H1 (cell line): ENCODE measurements around the gene FAM120A. TPM values are rescaled to one million over a fixed set of nuclear protein-coding genes. Genes with fewer than 3 reads are reported as not detected.

Experiments
- CTCF ChIA-PET: fragments of 300-600 bp; sonication (Branson Sonifier 250); formaldehyde crosslinking; loops from one replicate; lab custom pipeline; 2021; ENCODE audit not compliant: partially characterized antibody; lab: Charles Lee
- POLR2A ChIA-PET: fragments of 300-600 bp; sonication (Branson Sonifier 250); formaldehyde crosslinking; loops from one replicate; lab custom pipeline; 2021; ENCODE audit warnings: inconsistent platforms; ENCODE audit not compliant: partially characterized antibody; lab: Charles Lee
- DNase-seq, 2 experiments: peaks; one replicate each; pipeline versions ENCODE4 v3.0.0 to v3.0.0-alpha.2; 2010 to 2022; ENCODE audit warnings: low spot score in 2 of 2, low read depth in 1 of 2, mixed read lengths in 1 of 2
- FAIRE-seq: peaks from 2 replicates; lab custom pipeline; 2011; peaks lifted over from hg19 to GRCh38; lab: Jason Lieb, UNC
- H2AFZ ChIP-seq: 2 replicates; pipeline ENCODE4 v1.8.1; 2012; ENCODE audit warnings: low read length, inconsistent platforms
- H2AK5ac ChIP-seq: 2 replicates; pipeline ENCODE4 v1.6.1; 2013; ENCODE audit warnings: low read depth, low read length
- H2BK120ac ChIP-seq: replicated peaks from 2 replicates; pipeline ENCODE3; 2013; ENCODE audit warnings: low read depth, low read length, inconsistent platforms
- H2BK12ac ChIP-seq: 2 replicates; pipeline ENCODE4 v1.6.1; 2013; ENCODE audit warnings: low read depth, low read length
- H2BK15ac ChIP-seq: 2 replicates; pipeline ENCODE4 v1.6.1; 2013; ENCODE audit warnings: low read length
- H2BK20ac ChIP-seq: 2 replicates; pipeline ENCODE4 v1.6.1; 2013; ENCODE audit warnings: low read length
- H2BK5ac ChIP-seq: 2 replicates; pipeline ENCODE4 v1.6.1; 2013; ENCODE audit warnings: low read depth, low read length
- H3K14ac ChIP-seq: 2 replicates; pipeline ENCODE4 v1.6.1; 2013; ENCODE audit warnings: inconsistent platforms; ENCODE audit not compliant: insufficient read length
- H3K18ac ChIP-seq: 2 replicates; pipeline ENCODE4 v1.6.1; 2013; ENCODE audit warnings: low read length; ENCODE audit errors: extremely low read depth
- H3K23ac ChIP-seq: 2 replicates; pipeline ENCODE4 v1.6.1; 2013; ENCODE audit warnings: inconsistent platforms; ENCODE audit not compliant: insufficient read length
- H3K23me2 ChIP-seq: 2 replicates; pipeline ENCODE4 v1.6.1; 2013; ENCODE audit warnings: low read depth, low read length
- H3K27ac ChIP-seq: 2 replicates; pipeline ENCODE4 v1.6.1; 2011; ENCODE audit warnings: low read depth, low read length, inconsistent platforms
- H3K27me3 ChIP-seq, 4 experiments: replicated peaks in 1 of 4; 1 replicate in 1 of 4; 2 replicates in 3 of 4; pipeline versions ENCODE4 v1.6.1 to v1.8.1; 2011 to 2013; ENCODE audit warnings: low read length in 3 of 4, mild to moderate bottlenecking in 3 of 4, inconsistent platforms in 2 of 4, mixed read lengths in 2 of 4, moderate library complexity in 1 of 4; ENCODE audit not compliant: control insufficient read depth in 3 of 4, insufficient read depth in 3 of 4; ENCODE audit errors: extremely low read depth in 1 of 4
- H3K36me3 ChIP-seq, 4 experiments: 2 replicates each; pipeline versions ENCODE4 v1.6.1 to v1.8.1; 2011 to 2013; ENCODE audit warnings: mild to moderate bottlenecking in 4 of 4, low read length in 3 of 4, moderate library complexity in 2 of 4, control low read depth in 1 of 4, inconsistent platforms in 1 of 4; ENCODE audit not compliant: insufficient read depth in 4 of 4, control insufficient read depth in 2 of 4
- H3K4ac ChIP-seq: replicated peaks from 2 replicates; pipeline ENCODE3; 2013; ENCODE audit warnings: low read length, low read depth, mixed read lengths, inconsistent platforms; ENCODE audit not compliant: insufficient read length
- H3K4me1 ChIP-seq, 4 experiments: replicated peaks in 1 of 4; 1 replicate in 1 of 4; 2 replicates in 3 of 4; pipeline versions ENCODE4 v1.6.1 to v1.8.1; 2011 to 2013; ENCODE audit warnings: low read length in 3 of 4, inconsistent platforms in 2 of 4, mixed read lengths in 1 of 4; ENCODE audit not compliant: insufficient read depth in 4 of 4, control insufficient read depth in 3 of 4
- H3K4me2 ChIP-seq, 2 experiments: 2 replicates each; pipeline versions ENCODE4 v1.6.1 to v1.8.1; 2011 to 2013; ENCODE audit warnings: low read depth in 2 of 2, low read length in 2 of 2, control low read depth in 1 of 2, inconsistent platforms in 1 of 2, mild to moderate bottlenecking in 1 of 2; ENCODE audit not compliant: insufficient read depth in 1 of 2
- H3K4me3 ChIP-seq, 4 experiments: fragments of 200-600, 300-600 bp in 1 of 4; sonication (generic), shearing (Covaris generic), sonication (Bioruptor Twin) in 1 of 4; 2 replicates each; pipeline versions ENCODE4 v1.5.1 to v1.8.1; 2011 to 2016; ENCODE audit warnings: low read length in 4 of 4, low read depth in 3 of 4, control low read depth in 2 of 4, inconsistent platforms in 2 of 4, mild to moderate bottlenecking in 2 of 4, mixed read lengths in 1 of 4, moderate library complexity in 1 of 4; ENCODE audit not compliant: insufficient read depth in 2 of 4; ENCODE audit errors: extremely low read depth in 1 of 4
- H3K56ac ChIP-seq: replicated peaks from 2 replicates; pipeline ENCODE3; 2013; ENCODE audit warnings: low read depth, mild to moderate bottlenecking, mixed read lengths, low read length, inconsistent platforms; ENCODE audit not compliant: insufficient read length
- H3K79me1 ChIP-seq: 2 replicates; pipeline ENCODE4 v1.6.1; 2013; ENCODE audit warnings: low read depth, low read length, control low read depth
- H3K79me2 ChIP-seq, 2 experiments: 2 replicates each; pipeline versions ENCODE4 v1.6.1 to v1.8.1; 2012 to 2013; ENCODE audit warnings: low read length in 2 of 2, mild to moderate bottlenecking in 2 of 2, inconsistent platforms in 1 of 2; ENCODE audit not compliant: insufficient read depth in 2 of 2, control insufficient read depth in 1 of 2
- H3K9ac ChIP-seq, 4 experiments: replicated peaks in 1 of 4; 1 replicate in 1 of 4; 2 replicates in 3 of 4; pipeline versions ENCODE4 v1.6.1 to v1.8.1; 2011 to 2013; ENCODE audit warnings: low read depth in 3 of 4, low read length in 3 of 4, control low read depth in 2 of 4, mild to moderate bottlenecking in 2 of 4, moderate library complexity in 2 of 4, inconsistent platforms in 1 of 4; ENCODE audit errors: extremely low read depth in 1 of 4
- H3K9me3 ChIP-seq, 2 experiments: 2 replicates each; pipeline versions ENCODE4 v1.6.1 to v1.8.1; 2012 to 2013; ENCODE audit warnings: mild to moderate bottlenecking in 2 of 2, moderate library complexity in 2 of 2, control low read depth in 1 of 2, inconsistent platforms in 1 of 2, low read depth in 1 of 2, low read length in 1 of 2, mixed read lengths in 1 of 2; ENCODE audit not compliant: insufficient read depth in 2 of 2
- H4K20me1 ChIP-seq, 2 experiments: replicated peaks in 1 of 2; 2 replicates each; pipeline versions ENCODE3 to v1.8.1; 2011 to 2013; ENCODE audit warnings: inconsistent platforms in 2 of 2, low read length in 2 of 2, mild to moderate bottlenecking in 1 of 2; ENCODE audit not compliant: insufficient read depth in 2 of 2, control insufficient read depth in 1 of 2
- H4K5ac ChIP-seq: 2 replicates; pipeline ENCODE4 v1.6.1; 2013; ENCODE audit warnings: low read length, low read depth, mixed read lengths, inconsistent platforms; ENCODE audit not compliant: insufficient read length
- H4K8ac ChIP-seq: 2 replicates; pipeline ENCODE4 v1.8.0; 2013; ENCODE audit warnings: mild to moderate bottlenecking, moderate library complexity, low read length, inconsistent platforms; ENCODE audit not compliant: insufficient read depth; ENCODE audit errors: extremely low read depth
- H4K91ac ChIP-seq: replicated peaks from 2 replicates; pipeline ENCODE3; 2013; ENCODE audit warnings: low read length, mixed read lengths, inconsistent platforms; ENCODE audit not compliant: insufficient read length
- BRCA1 ChIP-seq: IDR thresholded peaks from 2 replicates; pipeline ENCODE4 v1.6.1; 2012; ENCODE audit warnings: low read depth, low read length, improper control_type of control experiment
- CBX5 ChIP-seq: fragments of 300-800, 300-1000 bp; sonication (generic); IDR thresholded peaks from 2 replicates; pipeline ENCODE4 v1.7.1; 2016; ENCODE audit warnings: antibody characterized with exemption, low read length, low read depth
- CEBPB ChIP-seq: IDR thresholded peaks from 2 replicates; pipeline ENCODE4 v1.6.1; 2012; ENCODE audit warnings: low read depth, low read length
- CTBP2 ChIP-seq: IDR thresholded peaks from 2 replicates; pipeline ENCODE4 v1.7.0; 2011; ENCODE audit warnings: borderline replicate concordance, mild to moderate bottlenecking, moderate library complexity, mixed read lengths, low read length; ENCODE audit not compliant: insufficient read depth, insufficient read length
- JUND ChIP-seq: IDR thresholded peaks from 2 replicates; pipeline ENCODE4 v1.6.1; 2011; ENCODE audit warnings: mild to moderate bottlenecking, improper control_type of control experiment, low read length
- NRF1 ChIP-seq: IDR thresholded peaks from 2 replicates; pipeline ENCODE4 v1.6.1; 2011; ENCODE audit warnings: mild to moderate bottlenecking, low read depth, low read length, improper control_type of control experiment
- PHF8 ChIP-seq: fragments of 200-600 bp; sonication (generic); conservative IDR thresholded peaks from 2 replicates; pipeline ENCODE4 v1.7.1; 2012; ENCODE audit warnings: low read depth, mild to moderate bottlenecking, inconsistent platforms, low read length, moderate library complexity
- RNF2 ChIP-seq: fragments of 200-900, 300-1000 bp; sonication (generic); IDR thresholded peaks from 2 replicates; pipeline ENCODE4 v1.7.1; 2016; ENCODE audit warnings: borderline replicate concordance, low read depth, mild to moderate bottlenecking, antibody characterized with exemption, low read length; ENCODE audit not compliant: poor library complexity, severe bottlenecking; ENCODE audit errors: missing control alignments
- WGBS, 2 experiments: shearing (Covaris generic) in 1 of 2; methylation state at CpG; one replicate each; pipeline versions ENCODE4 v1.1.6 to v1.1.7; 2013 to 2015; ENCODE audit warnings: low lambda C conversion rate in 2 of 2, mixed read lengths in 2 of 2, inconsistent platforms in 1 of 2, low coverage in 1 of 2, missing lambda C conversion rate in 1 of 2; ENCODE audit not compliant: insufficient replicate concordance in 2 of 2, insufficient coverage in 1 of 2, insufficient read length in 1 of 2; ENCODE audit errors: extremely low coverage in 1 of 2, missing lambda C conversion rate in 1 of 2; 5-methylcytosine and 5-hydroxymethylcytosine counted together
- polyA plus RNA-seq, 7 experiments: library from polyadenylated mRNA; depleted of rRNA in 3 of 7; stranded (reverse) in 5 of 7; unstranded in 2 of 7; fragments of >200 nt in 5 of 7; fragments of 200-250 nt in 2 of 7; gene quantifications; 1 replicate in 5 of 7; 2 replicates in 1 of 7; 4 replicates in 1 of 7; pipeline versions ENCODE4 v1.2.1 to v1.2.3, GENCODE V29; 2011 to 2013; ENCODE audit warnings: missing spikeins in 2 of 7, mixed read lengths in 2 of 7
- total RNA-seq: library from RNA; stranded (reverse); fragmentation: NEBNext Ultra II Directional; extraction: Animal tissue kit (Norgen Biotek cat#: 25700); gene quantifications from 2 replicates; pipeline ENCODE4 v1.2.1, GENCODE V29; 2021

The FAM120A gene
- total and polyA plus RNA-seq, 2 of the 8 experiments (the other 6 are each of a cell fraction or from before 2014, with no cell fraction given), result 24.9 to 54.7 TPM

DNA sequence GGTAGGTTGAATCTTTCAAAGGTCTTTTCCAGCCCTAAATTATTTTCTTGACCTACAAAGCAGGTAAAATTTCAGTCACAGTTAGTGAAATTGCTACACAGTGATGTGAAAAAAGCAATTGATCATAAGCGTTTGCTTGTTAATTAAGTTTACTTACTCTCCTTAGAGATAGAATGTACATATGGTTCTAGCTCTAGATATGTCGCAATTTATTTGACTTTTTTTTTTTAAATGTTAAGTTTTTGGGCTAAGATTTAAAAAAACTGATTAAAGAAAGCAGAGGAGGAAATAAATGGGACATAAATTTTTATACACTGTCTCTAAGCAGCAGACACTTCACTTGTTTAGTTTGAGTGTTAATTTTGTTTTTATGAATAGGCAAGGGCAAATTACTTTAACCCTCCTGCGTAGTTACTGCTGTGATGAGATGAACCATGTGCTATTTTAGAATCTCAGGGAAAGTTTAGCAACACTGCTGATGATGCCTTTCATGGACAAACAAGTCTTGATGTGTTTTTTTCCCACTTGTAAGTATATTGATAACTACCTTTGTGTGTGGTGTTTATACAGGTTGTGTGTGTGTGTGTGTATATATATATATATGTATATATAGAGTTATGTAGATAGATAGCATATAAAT, 40.2 kb downstream of the FAM120A start:
- ChIA-PET POLR2A (no interaction called here), CTCF (interaction anchor here (1.3 to 2.2 kb wide), 2 partner anchors 10 to 17 kb away, joined by 3 to 5 read pairs; no protein-coding TSS in a partner anchor)
- Histone ChIP-seq H3K27me3 (no peaks in the 10 kb centered on the region), H4K91ac (no peak overlapping the region), H3K4me3 (no peak overlapping the region), H2AK5ac (no peak overlapping the region), H3K56ac (no peak overlapping the region), H3K9me3 (no peaks in the 10 kb centered on the region), H3K36me3 (peaks cover 0 to 9% (median 5%) of the 10 kb centered on the region in 4 experiments; a peak in 6 of 8 replicates), H3K14ac (no peak overlapping the region), H3K4me2 (no peak overlapping the region), H3K18ac (no peak overlapping the region), H2BK15ac (no peak overlapping the region), H3K79me2 (peaks cover 0 to 27% of the 10 kb centered on the region in 2 experiments; a peak in 2 of 4 replicates), H3K79me1 (peaks cover 10% of the 10 kb centered on the region), H2BK120ac (no peak overlapping the region), H2BK20ac (no peak overlapping the region), H2AFZ (no peak overlapping the region), H3K9ac (no peak overlapping the region), H3K4me1 (no peaks in the 10 kb centered on the region), H4K5ac (no peak overlapping the region), H3K27ac (no peak overlapping the region), H4K20me1 (peaks cover 3 to 6% of the 10 kb centered on the region in 2 experiments), H4K8ac (no peak overlapping the region), H3K23ac (no peak overlapping the region), H3K23me2 (no peaks in the 10 kb centered on the region), H2BK12ac (no peak overlapping the region), H3K4ac (no peak overlapping the region), H2BK5ac (no peak overlapping the region)
- no peak for FAIRE-seq
- DNase-seq, result no peak
- no peak for TF ChIP-seq JUND
- no peak for TF ChIP-seq BRCA1
- TF ChIP-seq CTBP2, result no peak
- no peak for TF ChIP-seq RNF2
- peak; percentile 52; the same call in 1 of the 2 replicates for TF ChIP-seq CEBPB
- TF ChIP-seq PHF8, result no peak
- TF ChIP-seq CBX5, result no peak
- no peak for TF ChIP-seq NRF1
- WGBS, 2 experiments, result 92% methylated on average over 3 of the region's 3 CpGs; no CpG with 5 or more reads in 1 of the 2 experiments
